Ascending aorta (tissue), 2 donors: ENCODE measurements around the gene SNCB. TPM values are rescaled to one million over a fixed set of nuclear protein-coding genes. Genes with fewer than 3 reads are reported as not detected.
A peak's percentile ranks its signal among the peaks of the same experiment; 100 is the strongest.

Source experiments
- DNase-seq, 2 donors: peaks; one replicate each; pipeline ENCODE4 v3.0.0-alpha.2; 2019; ENCODE audit warnings: low spot score in 2 of 2
- H3K27ac ChIP-seq, 2 donors: fragments of 200-600 bp; sonication (generic); one replicate each; pipeline ENCODE4 v1.5.1; 2016 to 2017; ENCODE audit warnings: mild to moderate bottlenecking in 1 of 2
- H3K27me3 ChIP-seq: fragments of 200-600 bp; sonication (generic); one replicate; pipeline ENCODE4 v1.5.1; 2017
- H3K36me3 ChIP-seq, 2 donors: fragments of 200-600 bp; sonication (generic); one replicate each; pipeline ENCODE4 v1.5.1; 2016
- H3K4me1 ChIP-seq, 2 donors: fragments of 200-600 bp; sonication (generic); one replicate each; pipeline ENCODE4 v1.5.1; 2016 to 2017; ENCODE audit warnings: mild to moderate bottlenecking in 1 of 2
- H3K4me3 ChIP-seq, 2 donors: fragments of 200-600 bp; sonication (generic); one replicate each; pipeline ENCODE4 v1.5.1; 2016 to 2017; ENCODE audit warnings: mild to moderate bottlenecking in 1 of 2
- H3K9me3 ChIP-seq, 2 donors: fragments of 200-600 bp; sonication (generic); one replicate each; pipeline ENCODE4 v1.5.1; 2016
- CTCF ChIP-seq, 3 experiments: fragments of 200-600 bp in 2 of 3; fragments of 450-650 bp in 1 of 3; sonication (generic) in 2 of 3; IDR thresholded peaks; one replicate each; pipeline ENCODE4 v1.5.1; 2016 to 2019; ENCODE audit warnings: antibody characterized with exemption in 3 of 3, mild to moderate bottlenecking in 1 of 3, moderate library complexity in 1 of 3
- intact Hi-C: fragments of 100-400 bp; cut with DNase I; formaldehyde crosslinking; loops from one replicate; pipeline ENCODE4 v1.15.1; 2023
- total RNA-seq: library from RNA; depleted of rRNA; stranded (reverse); fragments of >200 nt; gene quantifications from one replicate; pipeline ENCODE4 v1.1.0, GENCODE V29; 2016

The SNCB gene
- total RNA-seq, 1 donor from 2014 or later = not detected

- Histone ChIP-seq H3K27ac (no peak overlapping the region), H3K4me3 (no peak overlapping the region), H3K27me3 (no peaks in the 10 kb centered on the region), H3K9me3 (no peaks in the 10 kb centered on the region), H3K4me1 (peaks cover 3 to 10% of the 10 kb centered on the region in 2 donors), H3K36me3 (peaks cover 21 to 27% of the 10 kb centered on the region in 2 donors)
- no peak for DNase-seq
- TF ChIP-seq CTCF (IDR thresholded peaks at IDR 0.05) = no peak
- intact Hi-C loops = loop anchor here (10.0 kb wide), 1 partner anchor 464 kb away; no protein-coding TSS in a partner anchor
Observed at GRCh38 chr5:176650354-176650884, 20.1 kb upstream of the SNCB start.

- Histone ChIP-seq H3K27me3 (no peaks in the 10 kb centered on the region), H3K27ac (peak overlapping the region in 1 of 2 donors; percentile 79), H3K36me3 (peaks cover 7 to 9% of the 10 kb centered on the region in 2 donors), H3K9me3 (no peaks in the 10 kb centered on the region), H3K4me1 (peaks cover 3 to 10% of the 10 kb centered on the region in 2 donors), H3K4me3 (peak overlapping the region; percentile 74 to 75)
- intact Hi-C loops = loop anchor here (10.0 kb wide), 3 partner anchors 204 to 656 kb away; partner anchors contain the start of genes FAF2, HIGD2A, NOP16 and PRELID1
- no peak for DNase-seq
- TF ChIP-seq CTCF (IDR thresholded peaks at IDR 0.05) = no peak
Observed at GRCh38 chr5:176648474-176649194, 18.3 kb upstream of the SNCB start.

- H3K4me1 ChIP-seq = peaks cover 3 to 10% of the 10 kb centered on the region in 2 donors
- no peaks in the 10 kb centered on the region for H3K27me3 ChIP-seq
- TF ChIP-seq CTCF (IDR thresholded peaks at IDR 0.05) = no peak
- peaks cover 2% of the 10 kb centered on the region in 2 donors for H3K36me3 ChIP-seq
- H3K9me3 ChIP-seq = no peaks in the 10 kb centered on the region
- H3K27ac ChIP-seq = peak overlapping the region in 1 of 2 donors; percentile 79
- intact Hi-C loops = loop anchor here (1.0 to 10.0 kb wide), 5 partner anchors 111 to 657 kb away; partner anchors contain the start of genes CLTB, FAF2, HIGD2A and NOP16
- peak in 1 of 2 donors; percentile 75 for DNase-seq
- peak overlapping the region; percentile 74 to 75 for H3K4me3 ChIP-seq
Observed at GRCh38 chr5:176647843-176648473, 17.6 kb upstream of the SNCB start.

GRCh38 chr5:176647030-176647842 is 16.9 kb upstream of the SNCB start, which contains the start of gene TSPAN17:
Gene TSPAN17 (plus strand): TSS chr5:176647484. CDS start chr5:176647616, 132 bp downstream.
- Histone ChIP-seq H3K9me3 (no peaks in the 10 kb centered on the region), H3K4me3 (peak within 1 kb of the TSS; percentile 74 to 75), H3K4me1 (peaks cover 3 to 10% of the 10 kb centered on the region in 2 donors), H3K36me3 (no peaks in the 10 kb centered on the region), H3K27ac (peak within 1 kb of the TSS; percentile 76 to 79), H3K27me3 (no peaks in the 10 kb centered on the region)
- TF ChIP-seq CTCF (IDR thresholded peaks at IDR 0.05) = peak in 1 of 3 experiments; percentile 42
- intact Hi-C loops = loop anchor here (1.0 to 10.0 kb wide), 5 partner anchors 110 to 658 kb away; partner anchors contain the start of genes CLTB, FAF2, HIGD2A and NOP16
- peak; percentile 98 to 100 for DNase-seq

- Histone ChIP-seq H3K27ac (peak overlapping the region; percentile 65 to 76), H3K9me3 (no peaks in the 10 kb centered on the region), H3K36me3 (no peaks in the 10 kb centered on the region), H3K27me3 (no peaks in the 10 kb centered on the region), H3K4me1 (peaks cover 3 to 10% of the 10 kb centered on the region in 2 donors), H3K4me3 (peak overlapping the region; percentile 15 to 75)
- intact Hi-C loops = loop anchor here (1.0 to 10.0 kb wide), 5 partner anchors 109 to 658 kb away; partner anchors contain the start of genes CLTB, FAF2, HIGD2A and NOP16
- TF ChIP-seq CTCF (IDR thresholded peaks at IDR 0.05) = no peak
- no peak for DNase-seq
Observed at GRCh38 chr5:176646707-176647029, 16.3 kb upstream of the SNCB start.
